Stimulated activated CD4-positive, alpha-beta T cell treated with anti-CD3 and anti-CD28 coated beads, Interleukin-1b, Interleukin-23, amount 100 ng/mL, for 4 hours (primary cell): Measurements from ENCODE around the gene PPA1.
A peak's percentile ranks its signal among the peaks of the same experiment; 100 is the strongest.
"Not testable (repeated sequence)": the region's sequence is repeated elsewhere in the genome, so short reads cannot be mapped to it uniquely, and the experiment has no call there.

ENCODE experiments used
- DNase-seq, 2 donors: peaks; one replicate each; pipeline ENCODE4 v3.0.0-alpha.2; 2020; ENCODE audit warnings: low read depth in 2 of 2

Gene PPA1

DNA sequence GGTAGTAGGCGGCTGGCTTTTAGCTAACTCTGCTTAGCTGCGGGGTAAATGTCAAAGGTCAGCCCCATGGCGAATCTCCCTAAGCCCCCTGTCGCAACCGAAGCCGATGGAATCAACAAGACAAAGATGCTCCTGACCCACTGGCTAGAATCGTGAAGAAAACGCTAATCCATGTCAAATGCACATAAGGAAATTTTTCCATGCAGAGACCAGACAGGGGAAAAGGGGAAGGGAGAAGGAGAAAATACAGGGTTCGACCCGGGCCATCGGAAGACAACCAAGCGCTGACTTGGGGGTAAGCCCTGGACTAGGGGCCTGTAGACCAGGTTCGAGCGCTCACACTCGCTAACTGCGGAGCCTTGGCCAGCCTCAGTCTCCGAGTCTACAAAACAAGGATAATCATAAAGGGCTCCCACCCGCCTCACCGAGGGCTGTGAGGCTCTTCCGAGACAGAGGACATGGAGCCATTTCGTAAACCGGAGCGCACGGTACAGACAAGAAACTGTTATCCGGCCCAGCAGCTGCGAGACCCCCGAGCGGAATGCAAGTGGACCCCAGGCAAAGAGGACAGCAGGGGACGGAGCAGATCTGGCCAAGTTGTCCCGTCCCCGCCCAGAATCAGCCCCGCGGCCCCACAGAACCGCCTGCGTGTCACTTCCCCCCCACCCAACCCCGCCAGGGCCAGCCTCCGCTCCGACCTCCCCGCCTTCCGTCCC, 63.4 kb downstream of the PPA1 start:
- no peak for DNase-seq

DNA sequence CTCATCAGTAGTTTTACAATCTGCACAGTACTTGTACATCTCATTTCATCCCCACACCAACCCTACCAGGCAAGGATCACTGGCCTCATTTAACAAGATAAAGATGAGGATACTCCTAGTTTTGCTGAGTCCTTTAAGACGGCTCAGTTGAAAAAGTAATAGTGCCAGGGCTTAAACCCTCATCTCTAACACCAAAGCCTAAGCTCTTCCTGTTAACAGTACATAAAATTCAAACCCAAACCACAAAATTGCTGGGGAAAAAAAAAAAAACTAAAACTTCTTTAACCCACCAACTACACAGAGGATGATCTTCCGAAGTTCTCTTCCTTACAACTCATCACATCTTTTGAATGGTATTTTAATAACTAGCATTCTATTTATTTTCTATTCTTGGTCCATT, 64.2 kb downstream of the PPA1 start:
- no peak for DNase-seq

DNA sequence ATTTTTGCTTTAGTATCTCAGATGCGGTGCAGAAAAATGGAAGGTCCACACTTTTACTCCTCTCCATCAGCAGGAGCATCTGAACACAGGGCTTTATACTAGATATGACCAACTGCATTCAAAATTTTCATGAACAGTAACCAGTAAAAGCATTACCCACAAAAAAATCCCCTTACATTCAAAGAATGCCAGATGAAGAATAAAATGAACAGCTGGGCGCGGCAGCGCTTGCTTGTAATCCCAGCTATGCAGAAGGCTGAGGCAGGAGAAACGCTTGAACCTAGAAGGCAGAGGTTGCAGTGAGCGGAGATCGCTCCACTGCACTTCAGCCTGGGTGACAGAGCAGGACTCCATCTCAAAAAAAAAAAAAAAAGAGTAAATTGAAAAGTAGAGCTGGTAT, 66.0 kb downstream of the PPA1 start:
- no peak for DNase-seq

DNA sequence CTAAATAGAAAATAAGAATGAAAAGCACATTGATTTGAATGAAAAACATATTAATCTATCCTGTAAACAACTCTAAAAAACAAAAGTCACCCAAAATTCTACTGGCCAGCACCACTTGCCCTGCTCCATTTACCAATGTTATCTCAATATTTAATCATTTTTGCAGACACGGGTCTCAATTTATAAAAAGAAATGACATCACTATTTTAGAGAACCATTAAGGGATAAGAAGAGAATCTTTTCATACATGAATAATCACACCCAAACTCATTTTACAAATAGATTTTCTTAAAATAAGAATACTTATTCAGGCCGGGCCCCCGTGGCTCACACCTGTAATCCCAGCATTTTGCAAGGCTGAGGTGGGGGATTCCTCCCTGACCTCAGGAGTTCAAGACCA, 66.8 kb downstream of the PPA1 start:
- no peak for DNase-seq

DNA sequence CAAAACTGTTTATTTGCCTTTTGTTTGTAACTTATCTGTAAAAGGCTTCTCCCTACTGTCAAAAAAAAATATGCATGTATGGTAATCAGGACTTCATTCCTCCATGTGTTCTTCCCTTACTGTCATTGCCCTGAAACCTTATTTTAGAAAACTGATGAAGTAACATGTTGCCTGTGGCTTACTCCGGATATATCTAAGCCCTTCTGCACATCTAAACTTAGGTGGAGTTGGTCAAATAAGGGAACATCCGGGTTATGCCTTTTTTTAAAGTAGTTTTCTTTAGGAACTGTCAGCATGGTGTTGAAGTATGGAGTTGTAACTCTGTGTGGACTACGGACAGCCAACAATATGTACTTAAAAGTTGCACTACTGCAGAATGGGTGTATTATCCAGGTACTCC, 69.1 kb downstream of the PPA1 start:
- no peak for DNase-seq

DNA sequence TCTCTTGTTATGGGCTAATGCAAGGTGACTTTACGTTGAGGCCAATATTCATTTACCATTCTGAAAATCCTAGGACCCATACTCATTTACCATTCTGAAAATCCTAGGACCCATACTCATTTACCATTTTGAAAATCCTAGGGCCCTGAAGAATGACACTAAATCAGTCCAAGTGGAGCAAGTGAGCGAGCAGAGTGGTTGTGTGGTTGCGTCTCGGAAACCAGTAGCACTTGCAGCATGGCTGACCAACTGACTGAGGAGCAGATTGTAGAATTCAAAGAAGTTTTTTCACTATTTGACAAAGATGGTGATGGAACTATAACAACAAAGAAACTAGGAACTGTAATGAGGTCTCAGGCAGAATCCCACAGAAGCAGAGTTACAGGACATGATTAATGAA, 69.8 kb downstream of the PPA1 start:
- no peak for DNase-seq

DNA sequence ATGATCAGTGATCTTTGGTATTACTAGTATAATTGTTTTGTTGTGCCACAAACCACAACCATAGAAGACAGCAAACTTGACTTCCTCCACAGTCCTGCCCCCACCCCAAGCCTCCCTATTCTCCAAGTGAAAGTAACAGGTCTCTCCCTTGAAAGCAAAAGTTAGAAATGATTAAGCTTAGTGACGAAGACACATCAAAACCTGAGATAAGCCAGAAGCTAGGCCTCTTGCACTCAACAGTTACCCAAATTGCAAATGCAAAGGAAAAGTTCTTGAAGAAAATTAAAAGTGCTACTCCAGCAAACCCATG, 70.4 kb downstream of the PPA1 start:
- DNase-seq = peak; percentile 18 to 41

DNA sequence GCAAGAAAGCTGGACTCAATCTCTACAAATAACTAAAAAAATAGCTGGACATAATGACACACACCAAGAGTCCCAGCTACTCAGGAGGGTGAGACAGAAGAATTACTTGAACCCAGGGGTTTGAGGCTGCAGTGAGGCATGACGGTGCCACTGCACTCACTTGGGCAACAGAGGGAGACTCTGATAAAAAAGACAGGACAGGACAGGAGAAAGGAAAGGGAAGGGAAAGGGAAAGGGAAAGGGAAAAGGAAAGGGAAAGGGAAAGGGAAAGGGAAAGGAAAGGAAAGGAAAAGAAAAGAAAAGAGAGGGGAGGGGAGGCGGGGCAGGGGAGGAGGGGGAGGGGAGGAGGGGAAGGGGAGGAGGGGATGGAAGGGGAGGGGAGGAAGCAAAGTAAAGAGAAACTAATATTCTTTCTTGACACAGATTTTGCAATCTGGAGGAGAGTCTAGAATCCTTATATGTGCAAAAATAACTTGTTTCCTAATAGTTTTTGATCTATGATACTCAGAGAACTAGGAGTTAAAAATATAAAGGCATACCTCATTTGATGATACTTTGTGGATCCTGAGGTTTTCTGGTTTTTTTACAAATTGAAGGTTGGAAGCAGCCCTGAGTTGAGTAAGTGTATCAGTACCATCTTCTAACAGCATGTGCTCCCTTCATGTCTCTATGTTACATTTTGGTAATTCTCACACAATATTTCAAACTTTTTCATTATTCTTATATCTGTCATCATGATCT, 70.9 kb downstream of the PPA1 start:
- no peak for DNase-seq

DNA sequence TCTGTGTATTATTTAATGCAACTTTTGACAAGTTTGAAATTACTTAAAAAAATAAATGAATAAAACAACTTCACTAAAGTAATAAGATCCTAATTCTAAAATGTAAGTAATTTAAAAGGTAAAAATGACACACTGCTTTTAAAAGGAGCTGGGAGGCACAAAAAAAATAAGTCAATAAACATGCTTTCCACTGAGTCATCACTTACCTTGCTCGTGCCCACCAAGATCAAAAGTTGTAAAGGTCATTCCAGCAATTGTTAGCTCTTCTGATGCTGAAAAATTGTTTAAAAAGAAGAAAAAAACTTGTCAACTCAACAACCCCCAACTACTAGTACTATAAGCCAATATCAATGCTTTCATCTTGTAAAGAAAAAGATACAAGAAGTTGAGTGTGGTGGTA, 72.4 kb downstream of the PPA1 start:
- no peak for DNase-seq

DNA sequence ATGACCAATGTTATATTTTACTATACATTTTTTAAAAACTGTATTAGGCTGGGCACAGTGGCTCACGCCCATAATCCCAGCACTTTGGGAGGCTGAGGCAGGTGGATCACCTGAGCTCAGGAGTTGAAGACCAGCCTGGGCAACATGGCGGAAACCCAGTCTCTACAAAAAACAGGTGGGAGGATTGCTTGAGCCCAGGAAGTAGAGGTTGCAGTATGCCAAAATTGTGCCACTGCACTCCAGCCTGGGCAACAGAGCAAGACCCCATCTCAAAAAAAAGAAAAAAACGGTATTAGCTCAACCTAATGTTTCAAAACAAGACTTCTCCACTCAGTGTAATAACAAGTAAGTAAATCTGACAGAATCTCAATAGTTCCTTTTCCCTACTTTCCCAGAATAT, 73.9 kb downstream of the PPA1 start:
- DNase-seq = not testable (repeated sequence)

DNA sequence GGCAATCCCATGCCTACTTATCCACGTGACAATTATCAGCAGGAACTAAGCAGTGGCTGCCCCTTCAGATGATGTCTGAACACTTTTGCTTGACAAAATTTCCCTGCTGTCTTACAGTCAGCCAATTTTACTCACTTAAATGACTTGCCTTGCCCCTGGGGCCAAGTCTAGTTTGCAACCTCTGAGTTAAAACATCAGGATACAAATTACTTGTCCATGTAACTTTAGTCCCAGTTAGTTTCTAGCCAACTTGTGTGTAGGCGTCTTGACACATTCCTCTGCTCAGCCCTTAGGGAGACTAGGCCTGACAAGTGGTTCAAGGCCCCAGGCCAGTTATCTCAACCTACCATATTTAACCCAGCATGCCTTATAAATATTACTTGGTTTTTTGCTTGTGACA, 75.1 kb downstream of the PPA1 start:
- DNase-seq = no peak

DNA sequence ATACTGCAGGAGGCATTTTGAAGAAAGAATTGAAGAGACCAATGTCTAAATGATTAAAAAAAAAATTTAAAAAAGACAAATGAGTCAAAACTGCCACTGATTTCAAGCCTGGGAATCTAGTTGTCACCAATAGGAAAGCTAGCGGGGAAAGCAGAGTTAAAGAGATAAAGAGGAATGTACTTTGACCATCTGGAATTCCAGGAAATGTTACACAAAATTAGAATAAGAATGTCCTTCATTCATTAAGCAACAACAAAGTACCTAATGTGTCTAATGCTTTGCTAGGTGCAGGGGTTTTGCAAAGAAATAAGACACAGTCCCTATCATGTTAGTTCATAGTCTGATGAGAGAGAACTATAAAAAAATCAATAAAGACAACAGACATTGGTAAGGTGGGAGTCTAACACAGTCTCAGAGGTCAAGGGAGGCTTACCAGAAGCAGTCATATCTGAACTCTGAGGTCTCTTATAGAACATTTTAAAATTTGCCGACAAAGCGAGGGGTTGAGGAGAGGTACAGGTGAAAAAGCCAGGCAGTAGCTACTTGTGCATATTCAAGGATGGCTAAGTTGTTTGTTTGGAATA, 77.9 kb downstream of the PPA1 start:
- DNase-seq = no peak
